ENCODE results near the gene ZNF169. TPM values are rescaled to one million over a fixed set of nuclear protein-coding genes. Genes with fewer than 3 reads are reported as not detected.
"Not testable (repeated sequence)": the region's sequence is repeated elsewhere in the genome, so short reads cannot be mapped to it uniquely, and the experiment has no call there.

The ZNF169 gene
- polyA plus RNA-seq, 2 donors = 1.4 to 2.2 TPM

DNA sequence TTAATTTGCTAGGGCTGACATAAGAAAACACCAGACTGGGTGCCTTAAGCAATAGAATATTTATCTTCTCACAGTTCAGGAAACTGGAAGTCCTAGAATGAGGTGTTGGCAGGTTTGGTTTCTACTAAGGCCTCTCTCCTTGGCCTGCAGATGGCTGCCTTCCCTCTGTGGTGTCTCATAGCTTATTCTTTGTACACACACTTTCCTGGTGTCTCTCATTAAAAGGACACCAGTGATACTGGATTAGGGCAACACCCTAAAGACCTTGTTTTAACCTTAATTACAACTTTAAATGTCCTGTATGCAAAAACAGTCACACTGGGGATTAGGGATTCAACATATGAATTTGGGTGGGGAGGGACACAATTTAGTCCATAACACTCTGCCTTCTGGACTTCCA lies 44.2 kb downstream of the ZNF169 start:
- H3K9me3 ChIP-seq (ENCODE audit: control insufficient read depth in 2 of 2, insufficient read depth in 1 of 2, low read depth in 1 of 2, low read length in 1 of 2) = no peaks in the 10 kb centered on the region
- peaks cover 3 to 4% of the 10 kb centered on the region in 2 donors for H3K36me3 ChIP-seq (ENCODE audit: control insufficient read depth in 2 of 2, insufficient read depth in 2 of 2, low read length in 1 of 2)
- no peaks in the 10 kb centered on the region for H3K27me3 ChIP-seq (ENCODE audit: control insufficient read depth in 1 of 2, insufficient read depth in 2 of 2, low read length in 2 of 2)
- peaks cover 0 to 8% of the 10 kb centered on the region in 2 donors for H3K4me1 ChIP-seq (ENCODE audit: control insufficient read depth in 2 of 2, insufficient read depth in 2 of 2, low read length in 1 of 2)
- H3K4me3 ChIP-seq (ENCODE audit: low read depth in 1 of 2, low read length in 2 of 2) = no peak overlapping the region
- H3K27ac ChIP-seq (ENCODE audit: low read depth in 2 of 2, low read length in 1 of 2) = no peak overlapping the region

DNA sequence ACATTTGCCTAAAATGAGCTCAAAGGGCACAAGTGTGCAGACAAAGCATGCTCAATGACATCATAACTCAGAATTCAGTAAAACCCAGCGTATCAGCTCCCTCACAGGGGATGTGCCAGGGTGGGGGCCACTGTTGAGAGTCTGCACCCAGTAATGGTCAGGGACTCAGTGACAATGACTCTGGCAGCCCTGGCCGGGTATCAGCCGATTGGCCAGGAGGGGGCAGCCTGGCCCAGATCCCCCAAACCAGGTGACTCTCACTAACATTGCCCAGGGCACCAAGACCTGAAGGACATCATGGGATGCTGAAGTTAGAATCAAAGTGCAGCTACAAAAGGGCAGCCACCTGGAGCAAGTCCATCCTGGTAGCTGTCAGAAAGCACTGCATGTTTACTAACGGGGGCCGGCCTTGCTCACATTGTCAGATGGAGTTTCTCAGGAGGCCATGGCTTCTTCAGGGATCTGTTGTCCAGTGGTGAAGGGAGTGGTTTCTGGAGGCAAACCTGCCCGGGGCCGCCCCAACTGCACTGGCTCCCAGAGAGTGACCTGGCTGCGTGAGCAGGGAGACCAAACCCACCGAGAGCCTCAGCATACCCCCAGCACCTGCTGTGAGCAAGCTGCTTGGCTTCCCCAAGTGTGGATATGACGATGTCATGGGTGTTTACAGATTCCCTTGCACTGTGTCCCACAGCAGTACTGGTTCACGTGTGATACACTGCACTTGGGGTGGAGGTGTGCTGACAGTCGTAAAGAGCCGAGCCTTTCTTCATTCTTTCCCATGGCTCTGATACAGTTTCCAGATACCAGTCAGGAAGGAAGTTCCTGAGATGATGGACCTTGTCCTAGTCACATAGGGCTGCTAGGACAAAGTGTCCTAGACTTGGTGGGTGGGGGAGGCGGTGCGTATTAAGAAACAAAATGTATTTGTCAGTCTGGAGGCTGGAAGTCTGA lies 56.2 kb downstream of the ZNF169 start:
- WGBS, 2 donors = 95 to 100% methylated on average over 2 to 5 of the region's 15 CpGs

DNA sequence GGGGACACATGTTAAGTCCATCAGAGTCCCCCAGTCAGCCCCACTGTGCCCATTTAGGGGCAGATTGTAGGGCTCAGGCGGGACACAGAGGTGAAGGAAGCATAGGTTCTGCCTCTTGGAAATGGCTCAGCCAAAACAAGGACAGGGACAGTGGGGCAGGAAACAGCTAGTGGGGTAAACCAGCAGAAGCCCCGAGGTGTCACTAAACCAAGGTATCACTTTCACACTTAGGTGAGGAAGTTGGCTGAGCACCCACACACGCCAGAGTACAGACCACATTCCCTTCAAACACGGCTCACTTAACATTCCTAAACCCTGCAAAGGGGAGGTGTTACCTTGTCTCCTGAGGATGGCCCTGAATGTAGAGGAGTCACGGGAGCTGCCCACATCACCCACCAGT lies 57.1 kb downstream of the ZNF169 start:
- 62% methylated on average over 2 of the region's 5 CpGs; no CpG with 5 or more reads in 1 of the 2 donors for WGBS, 2 donors

More for the DNA sequence above, 56.2 kb downstream of the ZNF169 start:
- not testable (repeated sequence) for H3K27ac ChIP-seq (ENCODE audit: low read depth in 2 of 2, low read length in 1 of 2); H3K27me3 ChIP-seq (ENCODE audit: control insufficient read depth in 1 of 2, insufficient read depth in 2 of 2, low read length in 2 of 2); H3K36me3 ChIP-seq (ENCODE audit: control insufficient read depth in 2 of 2, insufficient read depth in 2 of 2, low read length in 1 of 2); H3K9me3 ChIP-seq (ENCODE audit: control insufficient read depth in 2 of 2, insufficient read depth in 1 of 2, low read depth in 1 of 2, low read length in 1 of 2); H3K4me1 ChIP-seq (ENCODE audit: control insufficient read depth in 2 of 2, insufficient read depth in 2 of 2, low read length in 1 of 2); H3K4me3 ChIP-seq (ENCODE audit: low read depth in 1 of 2, low read length in 2 of 2)

DNA sequence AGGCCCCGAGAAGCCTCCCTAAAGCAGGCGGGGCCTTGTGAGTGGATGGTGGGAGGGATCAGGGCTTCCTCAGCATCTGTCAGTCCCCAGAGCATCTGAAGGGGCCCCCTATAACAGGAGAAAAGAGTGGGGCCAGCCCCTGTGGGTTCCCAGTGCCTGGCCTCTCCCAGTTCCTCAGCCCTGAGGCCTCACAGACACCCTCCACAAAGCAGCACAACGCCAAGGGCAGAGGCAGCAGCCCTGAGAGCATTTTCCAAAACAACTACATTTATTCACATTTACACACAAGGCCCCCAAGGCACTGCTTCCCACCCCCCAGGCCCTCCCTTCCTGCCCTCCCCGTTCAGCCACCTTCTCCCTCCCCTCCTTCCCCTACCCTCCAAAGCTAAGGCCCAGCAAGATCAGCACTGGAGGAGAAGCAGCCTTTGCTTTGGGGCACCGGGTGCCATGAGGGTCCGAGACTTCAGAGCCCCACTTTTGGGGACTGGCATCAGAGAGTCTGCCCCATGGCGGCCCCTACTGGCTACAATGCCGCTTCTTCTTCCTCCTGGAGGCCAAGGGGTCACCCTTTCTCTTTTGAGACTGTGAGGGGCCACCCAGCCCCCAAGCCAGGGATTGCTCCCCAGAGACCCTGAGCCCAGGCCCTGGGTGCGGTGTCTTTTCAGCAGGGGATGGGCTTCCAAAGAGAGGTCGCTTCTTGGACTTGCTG lies 59.0 kb downstream of the ZNF169 start:
- not testable (repeated sequence) for H3K27ac ChIP-seq (ENCODE audit: low read depth in 2 of 2, low read length in 1 of 2); H3K4me3 ChIP-seq (ENCODE audit: low read depth in 1 of 2, low read length in 2 of 2); H3K4me1 ChIP-seq (ENCODE audit: control insufficient read depth in 2 of 2, insufficient read depth in 2 of 2, low read length in 1 of 2); H3K9me3 ChIP-seq (ENCODE audit: control insufficient read depth in 2 of 2, insufficient read depth in 1 of 2, low read depth in 1 of 2, low read length in 1 of 2); H3K27me3 ChIP-seq (ENCODE audit: control insufficient read depth in 1 of 2, insufficient read depth in 2 of 2, low read length in 2 of 2); H3K36me3 ChIP-seq (ENCODE audit: control insufficient read depth in 2 of 2, insufficient read depth in 2 of 2, low read length in 1 of 2)
- no CpG with 5 or more reads among the region's 10 CpGs for WGBS, 2 donors

More for the DNA sequence above, 57.1 kb downstream of the ZNF169 start:
- not testable (repeated sequence) for H3K4me3 ChIP-seq (ENCODE audit: low read depth in 1 of 2, low read length in 2 of 2); H3K27ac ChIP-seq (ENCODE audit: low read depth in 2 of 2, low read length in 1 of 2); H3K36me3 ChIP-seq (ENCODE audit: control insufficient read depth in 2 of 2, insufficient read depth in 2 of 2, low read length in 1 of 2); H3K4me1 ChIP-seq (ENCODE audit: control insufficient read depth in 2 of 2, insufficient read depth in 2 of 2, low read length in 1 of 2); H3K27me3 ChIP-seq (ENCODE audit: control insufficient read depth in 1 of 2, insufficient read depth in 2 of 2, low read length in 2 of 2); H3K9me3 ChIP-seq (ENCODE audit: control insufficient read depth in 2 of 2, insufficient read depth in 1 of 2, low read depth in 1 of 2, low read length in 1 of 2)

DNA sequence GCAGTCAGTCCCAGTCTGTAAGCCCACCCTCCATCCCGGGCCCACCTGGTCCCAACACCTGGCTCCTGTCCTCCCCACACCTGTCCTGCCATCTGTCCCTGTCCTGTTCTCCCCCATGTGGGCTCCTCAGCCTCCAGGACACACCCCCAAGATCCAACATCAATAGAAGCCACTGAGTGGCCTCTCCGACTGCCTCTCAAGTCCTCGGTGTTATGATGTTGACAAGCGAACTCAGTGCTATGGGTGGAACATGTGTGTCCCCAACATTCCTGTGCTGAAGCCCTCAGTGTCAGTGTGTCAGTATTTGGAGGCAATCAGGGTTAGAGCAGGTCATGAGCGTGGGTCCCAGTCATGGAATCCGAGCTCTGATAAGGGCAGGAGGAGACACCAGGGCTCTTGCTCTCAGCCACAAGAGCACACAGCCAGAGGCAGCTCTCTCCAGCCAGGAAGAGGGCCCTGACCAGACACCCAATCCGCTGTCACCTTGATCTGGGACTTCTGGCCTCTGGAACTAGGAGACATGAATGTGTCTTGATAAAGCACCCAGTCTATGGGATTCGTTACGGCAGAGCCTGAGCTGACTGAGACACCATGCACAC lies 63.3 kb downstream of the ZNF169 start:
- not testable (repeated sequence) for H3K9me3 ChIP-seq (ENCODE audit: control insufficient read depth in 2 of 2, insufficient read depth in 1 of 2, low read depth in 1 of 2, low read length in 1 of 2); H3K27me3 ChIP-seq (ENCODE audit: control insufficient read depth in 1 of 2, insufficient read depth in 2 of 2, low read length in 2 of 2); H3K27ac ChIP-seq (ENCODE audit: low read depth in 2 of 2, low read length in 1 of 2); H3K4me3 ChIP-seq (ENCODE audit: low read depth in 1 of 2, low read length in 2 of 2); H3K4me1 ChIP-seq (ENCODE audit: control insufficient read depth in 2 of 2, insufficient read depth in 2 of 2, low read length in 1 of 2); H3K36me3 ChIP-seq (ENCODE audit: control insufficient read depth in 2 of 2, insufficient read depth in 2 of 2, low read length in 1 of 2)
- WGBS, 2 donors = 87 to 88% methylated on average over 7 to 8 of the region's 9 CpGs

DNA sequence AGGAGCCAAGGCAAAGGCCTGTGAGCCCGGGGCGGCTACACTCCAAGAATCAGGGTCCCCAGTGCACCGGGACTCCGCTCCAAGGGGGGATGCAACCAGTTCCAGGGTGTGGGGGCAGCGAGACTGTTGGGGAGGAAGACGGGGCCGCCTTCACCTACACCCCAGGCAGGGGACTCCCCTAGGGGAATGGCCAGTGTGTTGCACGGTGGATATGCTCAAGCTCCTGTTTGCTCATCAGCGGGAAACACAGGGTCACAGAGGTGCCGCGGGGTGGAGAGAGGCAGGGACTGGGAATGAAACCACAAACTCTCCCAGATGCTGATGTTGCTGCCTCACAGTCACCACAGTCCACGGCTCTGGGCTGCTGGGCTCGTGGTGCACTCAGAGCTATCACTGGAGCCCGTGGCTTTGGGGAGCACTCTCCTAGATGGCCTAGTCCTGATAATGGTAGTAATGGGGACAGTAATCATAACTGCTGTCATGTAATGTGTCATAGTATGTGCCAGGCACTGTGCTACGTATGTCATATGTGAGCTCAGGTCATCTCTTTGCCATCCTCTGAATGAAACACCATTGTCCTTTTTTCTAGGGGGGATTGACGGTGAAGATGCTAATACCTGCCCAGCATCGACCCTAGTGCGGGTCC lies 64.2 kb downstream of the ZNF169 start:
- not testable (repeated sequence) for H3K27me3 ChIP-seq (ENCODE audit: control insufficient read depth in 1 of 2, insufficient read depth in 2 of 2, low read length in 2 of 2); H3K4me3 ChIP-seq (ENCODE audit: low read depth in 1 of 2, low read length in 2 of 2); H3K36me3 ChIP-seq (ENCODE audit: control insufficient read depth in 2 of 2, insufficient read depth in 2 of 2, low read length in 1 of 2); H3K9me3 ChIP-seq (ENCODE audit: control insufficient read depth in 2 of 2, insufficient read depth in 1 of 2, low read depth in 1 of 2, low read length in 1 of 2); H3K27ac ChIP-seq (ENCODE audit: low read depth in 2 of 2, low read length in 1 of 2); H3K4me1 ChIP-seq (ENCODE audit: control insufficient read depth in 2 of 2, insufficient read depth in 2 of 2, low read length in 1 of 2)
- WGBS, 2 donors = 82 to 88% methylated on average over 12 to 14 of the region's 18 CpGs

DNA sequence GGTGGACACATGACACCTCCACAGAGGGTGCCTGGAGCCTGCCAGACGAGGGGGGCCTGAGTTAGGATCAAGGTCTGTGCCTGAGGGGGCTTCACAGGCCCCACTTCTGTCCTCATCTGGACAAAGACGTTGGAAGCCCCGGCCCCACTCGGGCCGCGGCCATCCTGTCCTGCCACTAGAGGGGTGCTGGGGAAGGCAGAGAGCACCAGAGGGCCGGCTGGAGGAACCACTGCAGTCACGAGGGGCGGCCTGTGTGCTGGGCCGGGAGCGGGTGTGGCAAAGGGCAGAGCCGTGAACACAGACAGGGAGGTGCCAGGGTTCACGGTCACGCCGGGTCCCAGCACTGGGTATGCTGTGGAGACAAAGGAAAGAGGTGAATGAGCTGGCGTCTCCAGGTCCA lies 66.5 kb downstream of the ZNF169 start:
- H3K4me3 ChIP-seq (ENCODE audit: low read depth in 1 of 2, low read length in 2 of 2); H3K9me3 ChIP-seq (ENCODE audit: control insufficient read depth in 2 of 2, insufficient read depth in 1 of 2, low read depth in 1 of 2, low read length in 1 of 2); H3K27ac ChIP-seq (ENCODE audit: low read depth in 2 of 2, low read length in 1 of 2); H3K27me3 ChIP-seq (ENCODE audit: control insufficient read depth in 1 of 2, insufficient read depth in 2 of 2, low read length in 2 of 2); H3K36me3 ChIP-seq (ENCODE audit: control insufficient read depth in 2 of 2, insufficient read depth in 2 of 2, low read length in 1 of 2); H3K4me1 ChIP-seq (ENCODE audit: control insufficient read depth in 2 of 2, insufficient read depth in 2 of 2, low read length in 1 of 2): not testable (repeated sequence)
- 69 to 76% methylated on average over 15 of the region's 16 CpGs for WGBS, 2 donors

DNA sequence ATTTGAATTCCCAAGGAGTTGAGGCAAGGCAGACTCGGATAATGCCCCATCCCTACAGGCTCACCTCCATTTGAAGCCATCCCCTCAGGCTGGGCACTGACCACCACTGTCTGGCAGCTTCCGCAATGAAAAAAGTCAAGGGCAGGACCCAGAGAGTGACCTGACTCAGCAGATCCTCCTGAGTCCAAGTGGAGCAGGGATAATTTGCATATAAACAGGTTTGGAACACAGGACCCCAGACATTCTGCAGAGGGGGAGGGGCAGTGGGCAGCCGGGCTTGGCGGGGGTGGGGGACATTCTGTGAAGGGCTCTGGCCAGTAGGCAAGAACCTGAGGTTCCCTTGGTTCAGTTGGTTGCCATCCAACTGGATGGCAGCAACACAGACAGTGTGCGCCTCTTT lies 69.4 kb downstream of the ZNF169 start, which contains the start of gene NUTM2F:
NUTM2F (minus strand) TSS at position 101 of the 400 bp plus-strand sequence; CDS start at position 80, 21 bp downstream.
- not testable (repeated sequence) for H3K9me3 ChIP-seq (ENCODE audit: control insufficient read depth in 2 of 2, insufficient read depth in 1 of 2, low read depth in 1 of 2, low read length in 1 of 2); H3K27me3 ChIP-seq (ENCODE audit: control insufficient read depth in 1 of 2, insufficient read depth in 2 of 2, low read length in 2 of 2); H3K4me1 ChIP-seq (ENCODE audit: control insufficient read depth in 2 of 2, insufficient read depth in 2 of 2, low read length in 1 of 2); H3K27ac ChIP-seq (ENCODE audit: low read depth in 2 of 2, low read length in 1 of 2); H3K36me3 ChIP-seq (ENCODE audit: control insufficient read depth in 2 of 2, insufficient read depth in 2 of 2, low read length in 1 of 2); H3K4me3 ChIP-seq (ENCODE audit: low read depth in 1 of 2, low read length in 2 of 2)
- WGBS, 2 donors = 78 to 89% methylated on average over 1 to 2 of the region's 5 CpGs

DNA sequence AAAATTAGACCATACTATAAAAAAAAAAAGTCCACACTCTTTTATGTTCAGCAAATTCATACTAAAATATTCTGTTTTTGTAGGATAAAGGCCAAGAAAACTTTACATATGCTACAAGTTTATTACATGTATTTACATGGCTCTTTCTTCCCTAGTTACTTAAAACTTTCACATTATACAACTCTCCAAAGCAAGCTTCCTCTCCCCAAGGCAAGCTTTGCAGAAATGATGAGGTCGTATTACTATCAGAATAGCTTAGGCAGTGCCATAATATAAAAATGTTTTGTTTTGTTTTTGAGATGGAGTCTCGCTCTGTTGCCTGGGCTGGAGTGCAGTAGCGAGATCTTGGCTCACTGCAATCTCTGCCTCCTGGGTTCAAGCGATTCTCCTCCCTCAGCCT lies 77.3 kb downstream of the ZNF169 start:
- not testable (repeated sequence) for H3K4me1 ChIP-seq (ENCODE audit: control insufficient read depth in 2 of 2, insufficient read depth in 2 of 2, low read length in 1 of 2); H3K4me3 ChIP-seq (ENCODE audit: low read depth in 1 of 2, low read length in 2 of 2); H3K27ac ChIP-seq (ENCODE audit: low read depth in 2 of 2, low read length in 1 of 2); H3K36me3 ChIP-seq (ENCODE audit: control insufficient read depth in 2 of 2, insufficient read depth in 2 of 2, low read length in 1 of 2); H3K9me3 ChIP-seq (ENCODE audit: control insufficient read depth in 2 of 2, insufficient read depth in 1 of 2, low read depth in 1 of 2, low read length in 1 of 2); H3K27me3 ChIP-seq (ENCODE audit: control insufficient read depth in 1 of 2, insufficient read depth in 2 of 2, low read length in 2 of 2)
- WGBS, 2 donors = 89% methylated on average over 3 to 4 of the region's 4 CpGs

Measured in esophagus (tissue), 2 donors.